AG09319 (cell line): ENCODE data around the gene TSPAN5.

Experiments
- DNase-seq: peaks from one replicate; pipeline ENCODE4 v3.0.0-alpha.2; 2010; ENCODE audit warnings: low read depth; ENCODE audit errors: extremely low read depth
- TF ChIP-seq, protein P1 (sequence below): IDR thresholded peaks from 2 replicates; pipeline ENCODE4 v1.5.1; 2011; ENCODE audit warnings: low read depth, mild to moderate bottlenecking, inconsistent platforms, low read length, moderate library complexity

Gene TSPAN5

DNA sequence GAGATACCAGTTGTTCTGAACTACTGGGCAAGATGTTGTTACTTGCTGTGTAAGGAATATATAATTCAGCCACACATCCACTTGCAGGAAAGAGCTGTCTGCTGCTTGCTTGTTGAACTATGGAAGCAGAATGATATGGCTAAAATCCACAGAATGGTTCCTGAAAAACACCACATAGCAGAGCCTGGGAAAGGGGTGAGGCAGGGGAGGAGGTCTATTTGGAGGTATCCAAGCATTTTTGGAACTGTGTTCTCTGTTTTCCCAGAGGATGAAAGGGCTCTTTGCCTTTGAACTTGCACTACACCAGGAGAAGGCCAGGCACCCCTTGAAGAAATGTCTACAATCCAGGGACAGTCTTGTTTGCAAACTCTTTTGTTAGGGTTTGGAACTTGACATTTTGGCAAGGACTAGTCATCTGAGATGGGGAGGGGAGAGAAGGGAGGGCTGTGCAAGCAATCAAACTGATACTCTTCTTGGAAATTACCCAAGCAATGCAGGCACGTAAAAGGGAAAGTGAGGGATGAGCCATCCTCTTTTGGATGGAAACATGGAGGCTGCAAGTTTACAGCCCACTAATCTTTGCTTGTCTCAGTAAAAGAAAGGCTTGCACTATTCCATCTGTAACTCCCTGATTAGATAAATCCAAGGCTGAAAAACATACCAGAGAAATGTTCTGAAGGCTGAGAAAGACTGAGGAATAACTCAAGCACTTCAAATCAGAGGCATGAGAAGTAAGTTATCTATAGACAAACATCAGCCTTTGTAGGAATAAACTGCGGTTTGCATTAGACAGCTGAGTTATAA, 141.0 kb downstream of the TSPAN5 start:
- TF ChIP-seq, protein P1, sequence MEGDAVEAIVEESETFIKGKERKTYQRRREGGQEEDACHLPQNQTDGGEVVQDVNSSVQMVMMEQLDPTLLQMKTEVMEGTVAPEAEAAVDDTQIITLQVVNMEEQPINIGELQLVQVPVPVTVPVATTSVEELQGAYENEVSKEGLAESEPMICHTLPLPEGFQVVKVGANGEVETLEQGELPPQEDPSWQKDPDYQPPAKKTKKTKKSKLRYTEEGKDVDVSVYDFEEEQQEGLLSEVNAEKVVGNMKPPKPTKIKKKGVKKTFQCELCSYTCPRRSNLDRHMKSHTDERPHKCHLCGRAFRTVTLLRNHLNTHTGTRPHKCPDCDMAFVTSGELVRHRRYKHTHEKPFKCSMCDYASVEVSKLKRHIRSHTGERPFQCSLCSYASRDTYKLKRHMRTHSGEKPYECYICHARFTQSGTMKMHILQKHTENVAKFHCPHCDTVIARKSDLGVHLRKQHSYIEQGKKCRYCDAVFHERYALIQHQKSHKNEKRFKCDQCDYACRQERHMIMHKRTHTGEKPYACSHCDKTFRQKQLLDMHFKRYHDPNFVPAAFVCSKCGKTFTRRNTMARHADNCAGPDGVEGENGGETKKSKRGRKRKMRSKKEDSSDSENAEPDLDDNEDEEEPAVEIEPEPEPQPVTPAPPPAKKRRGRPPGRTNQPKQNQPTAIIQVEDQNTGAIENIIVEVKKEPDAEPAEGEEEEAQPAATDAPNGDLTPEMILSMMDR = no peak
- no peak for DNase-seq

GRCh38 chr4:98516441-98517217, 141.8 kb downstream of the TSPAN5 start:
- TF ChIP-seq, protein P1 = no peak
- DNase-seq = no peak

GRCh38 chr4:98516042-98516440, 142.4 kb downstream of the TSPAN5 start:
- TF ChIP-seq, protein P1 = no peak
- DNase-seq = no peak

DNA sequence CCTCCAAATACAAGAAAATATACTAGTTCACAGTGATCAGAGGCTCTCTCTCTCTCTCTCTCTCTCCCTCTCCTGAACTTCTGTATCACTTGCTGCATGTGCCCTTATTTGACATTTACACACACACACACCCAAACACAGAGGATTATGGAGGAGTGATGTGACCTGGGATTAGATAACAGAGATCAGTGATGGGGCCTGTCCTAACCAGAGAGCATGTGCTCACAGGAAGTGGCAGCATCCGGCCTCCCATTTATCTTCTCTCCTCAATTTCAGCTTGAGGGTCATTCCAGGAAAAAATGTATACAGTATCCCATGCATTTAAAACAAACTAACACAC, 143.0 kb downstream of the TSPAN5 start:
- TF ChIP-seq, protein P1 = no peak
- DNase-seq = no peak

- DNase-seq = no peak
- TF ChIP-seq, protein P1 = no peak
Measured at GRCh38 chr4:98514741-98515469, 143.5 kb downstream of the TSPAN5 start.

DNA sequence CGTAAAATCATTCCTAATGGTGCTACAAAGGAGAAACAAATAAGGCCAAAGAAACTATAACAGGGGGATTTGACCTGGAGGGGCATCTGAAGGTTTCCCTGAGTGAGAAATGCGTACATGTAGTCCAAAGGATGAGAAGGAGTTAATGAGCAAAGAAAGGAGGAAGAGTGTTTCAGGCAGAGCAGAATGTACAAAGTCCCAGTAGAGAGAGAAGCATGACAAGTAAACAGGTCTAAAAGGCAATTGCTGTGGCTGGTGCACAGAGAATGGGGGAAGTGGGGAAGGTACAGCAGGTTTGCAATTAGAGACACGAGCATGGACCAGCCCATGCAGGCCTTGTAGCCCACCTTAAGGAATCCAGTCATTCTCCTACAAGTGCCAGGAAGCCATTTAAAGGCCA, 145.5 kb downstream of the TSPAN5 start:
- DNase-seq = no peak
- TF ChIP-seq, protein P1 = no peak
